ENCODE data around the gene MCUR1.
"Not testable (repeated sequence)": the region's sequence is repeated elsewhere in the genome, so short reads cannot be mapped to it uniquely, and the experiment has no call there.

Gene MCUR1

GRCh38 chr6:13772358-13773030, 41.9 kb downstream of the MCUR1 start:
- not testable (repeated sequence) for DNase-seq

- DNase-seq, result peak in 1 of 2 donors; percentile 32
Measured at GRCh38 chr6:13769655-13770053, 44.7 kb downstream of the MCUR1 start.

- DNase-seq, result no peak
Measured at GRCh38 chr6:13769034-13769654, 45.2 kb downstream of the MCUR1 start.

- DNase-seq, result peak in 1 of 2 donors; percentile 13
Measured at GRCh38 chr6:13767121-13767808, 47.1 kb downstream of the MCUR1 start.

- no peak for DNase-seq
Measured at GRCh38 chr6:13766201-13766634, 48.1 kb downstream of the MCUR1 start.

- DNase-seq, result no peak
Measured at GRCh38 chr6:13765570-13765969, 48.8 kb downstream of the MCUR1 start.

DNA sequence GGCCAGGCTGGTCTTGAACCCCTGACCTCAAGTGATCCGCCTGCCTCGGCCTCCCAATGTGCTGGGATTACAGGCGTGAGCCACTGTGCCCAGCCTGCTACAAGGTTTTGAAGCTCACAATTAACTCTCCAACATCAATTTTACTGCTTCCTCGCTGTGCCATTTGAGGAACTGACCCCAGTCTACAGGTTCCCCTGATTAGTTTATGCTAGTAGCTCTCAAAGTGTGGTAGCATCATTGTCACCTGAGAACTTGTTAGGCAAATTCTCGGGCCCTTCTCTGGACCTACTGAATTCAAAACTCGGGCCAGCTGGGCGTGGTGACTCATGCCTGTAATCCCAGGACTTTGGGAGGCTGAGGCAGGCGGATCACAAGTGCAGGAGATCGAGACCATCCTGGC, 49.4 kb downstream of the MCUR1 start:
- DNase-seq, result no peak

GRCh38 chr6:13763740-13764381, 50.5 kb downstream of the MCUR1 start:
- peak; percentile 24 to 37 for DNase-seq

DNA sequence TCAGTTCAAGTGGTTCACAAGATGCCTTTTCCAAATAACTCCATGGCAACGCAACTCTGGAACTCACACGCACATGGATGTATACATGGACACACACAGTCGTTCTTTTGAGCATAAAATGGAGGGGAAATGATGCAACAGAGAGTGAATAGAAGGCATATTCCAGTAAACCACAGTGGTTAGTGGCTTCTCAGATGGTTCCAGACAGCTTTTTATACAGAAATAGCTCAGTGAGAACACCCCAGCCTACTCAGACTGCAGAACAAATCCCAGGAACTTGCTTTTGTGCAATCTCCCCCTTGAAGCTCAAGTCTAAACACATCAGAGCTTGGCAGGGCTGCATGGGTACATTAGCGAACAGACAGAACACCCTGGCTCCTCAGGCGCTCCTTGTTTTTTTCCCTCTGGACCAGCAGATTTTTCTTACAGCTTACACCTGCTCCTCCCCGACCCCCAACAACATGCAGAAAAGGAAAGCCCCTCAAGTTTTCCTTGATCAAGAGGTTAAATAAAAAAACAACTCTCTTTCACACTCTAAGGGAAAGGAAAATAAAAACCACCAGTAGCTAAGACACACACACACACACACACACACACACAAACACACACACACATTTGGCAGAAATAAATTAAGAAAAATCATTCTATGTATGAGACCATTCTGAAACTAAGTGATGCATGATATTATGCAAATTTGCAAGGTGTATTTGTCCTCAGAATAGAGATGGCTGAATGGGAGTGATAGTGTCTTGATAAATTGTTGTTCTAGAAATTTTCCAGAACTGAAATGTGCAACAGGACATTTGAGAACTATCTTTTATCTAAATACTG, 51.5 kb downstream of the MCUR1 start:
- DNase-seq, result peak in 1 of 2 donors; percentile 7

DNA sequence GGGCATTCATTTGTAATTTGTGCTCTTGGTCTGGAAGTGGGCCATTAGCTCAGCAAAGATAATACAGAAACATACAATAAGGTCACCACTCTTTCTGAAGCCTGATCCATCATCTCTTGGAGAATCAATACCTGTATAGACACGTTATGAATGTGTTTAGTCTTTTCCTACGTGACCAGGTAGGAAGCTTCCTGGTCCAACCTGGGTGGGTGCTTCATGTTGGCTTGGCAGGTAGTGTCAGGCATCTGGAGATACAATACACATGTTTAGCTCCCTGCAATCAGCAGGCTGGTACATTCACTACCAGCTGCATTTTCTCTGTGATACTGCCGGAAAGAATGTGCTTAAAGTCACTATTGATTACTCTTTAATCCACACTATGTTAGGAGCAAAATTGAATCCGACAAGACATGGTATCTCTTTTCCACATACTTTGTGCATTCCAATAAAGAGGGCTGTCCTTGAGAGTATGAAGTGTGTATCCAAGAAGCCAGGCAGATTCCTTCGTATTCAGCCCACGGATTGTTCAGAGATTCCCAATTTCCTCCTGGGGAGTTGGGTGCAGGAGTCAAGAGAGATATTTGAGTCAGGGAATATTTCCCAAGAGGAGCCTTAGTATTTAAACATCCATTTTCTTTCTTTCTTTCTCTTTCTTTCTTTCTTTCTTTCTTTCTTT, 52.9 kb downstream of the MCUR1 start:
- no peak for DNase-seq

DNA sequence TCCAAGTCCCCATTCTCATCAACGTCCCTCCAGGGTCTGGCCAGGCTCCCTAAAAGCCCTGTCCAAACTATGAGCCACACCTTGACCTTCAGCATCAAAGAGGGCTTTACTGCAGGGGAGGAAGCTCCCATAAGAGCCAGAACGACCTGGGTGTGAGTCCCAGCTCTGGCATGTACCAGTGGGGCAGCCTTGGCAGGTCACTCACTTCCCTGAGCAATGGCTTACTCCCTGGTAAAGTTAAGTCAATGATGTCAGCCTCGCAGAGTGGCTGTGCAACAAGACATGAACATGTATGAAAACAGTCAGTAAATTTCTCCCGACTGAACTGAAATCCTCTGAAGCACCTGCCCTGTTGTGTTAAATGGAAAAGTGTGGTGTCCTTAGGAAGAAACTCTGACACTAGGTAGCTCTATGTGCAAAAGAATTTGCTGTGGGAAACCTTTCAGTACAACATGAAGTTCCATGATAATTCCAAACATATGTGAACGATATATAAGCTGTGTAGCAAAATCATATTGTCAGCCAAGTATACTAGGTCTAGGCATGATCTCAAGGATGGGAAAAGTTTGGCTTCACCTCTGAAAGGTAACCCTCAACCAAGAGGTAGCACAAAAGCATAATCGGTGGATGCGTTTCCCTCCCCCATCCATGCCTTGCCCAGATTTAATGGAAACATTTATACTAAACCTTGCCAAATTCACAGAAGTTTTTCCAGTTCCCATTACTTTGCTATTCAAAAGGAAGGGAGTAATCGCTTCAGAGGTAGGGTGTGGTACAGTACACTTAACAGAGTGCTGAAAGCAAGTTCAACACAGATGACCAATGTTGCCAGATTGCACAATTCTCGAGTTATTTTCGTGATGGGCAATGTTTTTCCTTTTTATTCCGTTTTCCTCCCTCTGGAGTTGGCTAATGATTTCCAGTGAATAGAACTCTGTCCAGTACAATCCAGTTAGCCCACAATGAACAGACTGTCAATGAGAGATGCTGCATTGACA, 53.8 kb downstream of the MCUR1 start:
- no peak for DNase-seq

GRCh38 chr6:13759025-13759424, 55.3 kb downstream of the MCUR1 start:
- DNase-seq, result no peak

- DNase-seq, result no peak
Measured at GRCh38 chr6:13754644-13755043, 59.7 kb downstream of the MCUR1 start.

DNA sequence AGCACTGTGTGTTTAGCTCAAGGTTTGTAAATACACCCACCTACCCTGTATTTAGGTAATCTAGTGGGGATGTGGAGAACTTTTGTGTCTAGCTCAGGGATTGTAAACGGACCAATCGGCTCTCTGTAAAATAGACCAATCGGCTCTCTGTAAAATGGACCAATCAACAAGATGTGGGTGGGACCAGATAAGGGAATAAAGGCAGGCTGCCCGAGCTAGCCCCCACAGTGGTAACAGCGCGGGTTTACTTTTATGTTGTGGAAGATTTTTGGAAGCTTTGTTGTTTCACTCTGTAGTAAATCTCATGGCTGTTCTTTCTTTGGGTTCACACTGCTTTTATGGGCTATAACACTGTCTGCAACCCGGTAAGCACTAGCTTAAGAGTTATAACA, 70.6 kb downstream of the MCUR1 start:
- DNase-seq, result no peak

- no peak for DNase-seq
Measured at GRCh38 chr6:13742961-13743735, 71.2 kb downstream of the MCUR1 start.

DNA sequence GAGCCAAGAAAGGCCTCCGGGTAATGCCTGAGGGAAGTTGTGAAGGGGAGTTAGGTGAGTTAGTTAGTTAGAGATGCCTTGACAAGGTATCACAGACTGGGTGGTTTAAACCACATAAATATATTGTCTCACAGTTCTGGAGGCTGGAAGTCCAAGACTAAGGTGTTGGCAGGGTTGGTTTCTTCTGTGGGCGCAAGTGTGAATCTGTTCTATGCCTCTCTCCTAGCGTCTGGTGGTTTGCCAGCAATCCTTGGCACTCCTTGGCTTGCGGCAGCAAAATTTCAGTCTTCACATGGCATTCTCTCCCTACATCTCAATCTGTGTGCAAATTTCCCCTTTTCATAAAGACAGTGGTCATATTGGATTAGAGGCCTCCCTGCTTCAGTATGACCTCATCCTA, 73.0 kb downstream of the MCUR1 start:
- no peak for DNase-seq

Data from stimulated activated CD4-positive, alpha-beta T cell treated with anti-CD3 and anti-CD28 coated beads, Interleukin-2, amount 100 ng/mL, for 48 hours (primary cell).